H9 (cell line): ENCODE results near the gene PRTG. TPM values are rescaled to one million over a fixed set of nuclear protein-coding genes. Genes with fewer than 3 reads are reported as not detected.

Source experiments
- DNase-seq: peaks from one replicate; pipeline ENCODE4 v3.0.0-alpha.2; 2017
- H2AFZ ChIP-seq: one replicate; pipeline ENCODE4 v1.6.1; 2013; ENCODE audit warnings: mild to moderate bottlenecking, low read length, control low read depth, moderate library complexity
- H2AK5ac ChIP-seq: 2 replicates; pipeline ENCODE4 v1.6.1; 2013; ENCODE audit warnings: low read length, control low read depth, mixed read lengths; ENCODE audit not compliant: insufficient read length
- H2BK120ac ChIP-seq: one replicate; pipeline ENCODE4 v1.6.1; 2013; ENCODE audit warnings: low read depth, mild to moderate bottlenecking, low read length, control low read depth, inconsistent platforms; ENCODE audit not compliant: poor library complexity, severe bottlenecking
- H2BK12ac ChIP-seq: 2 replicates; pipeline ENCODE4 v1.6.1; 2013; ENCODE audit warnings: low read length, control low read depth, mixed read lengths, low read depth; ENCODE audit not compliant: insufficient read length
- H2BK15ac ChIP-seq: 2 replicates; pipeline ENCODE4 v1.6.1; 2013; ENCODE audit warnings: low read depth, low read length, control low read depth
- H2BK20ac ChIP-seq: one replicate; pipeline ENCODE4 v1.6.1; 2013; ENCODE audit warnings: low read depth, mild to moderate bottlenecking, low read length, control low read depth, inconsistent platforms; ENCODE audit not compliant: poor library complexity, severe bottlenecking
- H2BK5ac ChIP-seq: 2 replicates; pipeline ENCODE4 v1.6.1; 2013; ENCODE audit warnings: low read length, control low read depth, mixed read lengths; ENCODE audit not compliant: insufficient read length
- H3K14ac ChIP-seq: 2 replicates; pipeline ENCODE4 v1.6.1; 2013; ENCODE audit warnings: low read length, control low read depth; ENCODE audit not compliant: insufficient read depth
- H3K18ac ChIP-seq: 2 replicates; pipeline ENCODE4 v1.6.1; 2013; ENCODE audit warnings: low read depth, mild to moderate bottlenecking, mixed read lengths, low read length, control low read depth; ENCODE audit not compliant: insufficient read length
- H3K23ac ChIP-seq: 2 replicates; pipeline ENCODE4 v1.6.1; 2013; ENCODE audit warnings: low read length, control low read depth, mixed read lengths, low read depth; ENCODE audit not compliant: insufficient read length
- H3K23me2 ChIP-seq: 2 replicates; pipeline ENCODE4 v1.6.1; 2013; ENCODE audit warnings: low read depth, mild to moderate bottlenecking, mixed read lengths, low read length, control low read depth; ENCODE audit not compliant: insufficient read length, poor library complexity, severe bottlenecking
- H3K27ac ChIP-seq: 2 replicates; pipeline ENCODE4 v1.5.1; 2013; ENCODE audit warnings: low read length, control low read depth, mixed read lengths, low read depth; ENCODE audit not compliant: insufficient read length
- H3K27me3 ChIP-seq: 2 replicates; pipeline ENCODE4 v1.6.1; 2013; ENCODE audit warnings: low read length, control low read depth, inconsistent platforms; ENCODE audit not compliant: insufficient read depth
- H3K4ac ChIP-seq: 2 replicates; pipeline ENCODE4 v1.6.1; 2013; ENCODE audit warnings: low read depth, mild to moderate bottlenecking, control low read depth, inconsistent platforms, low read length, moderate library complexity
- H3K4me1 ChIP-seq: 2 replicates; pipeline ENCODE4 v1.6.1; 2013; ENCODE audit warnings: low read length, control low read depth, inconsistent platforms; ENCODE audit not compliant: insufficient read depth
- H3K4me2 ChIP-seq: 2 replicates; pipeline ENCODE4 v1.6.1; 2013; ENCODE audit warnings: low read length, control low read depth, mixed read lengths; ENCODE audit not compliant: insufficient read length, insufficient read depth
- H3K56ac ChIP-seq: 2 replicates; pipeline ENCODE4 v1.6.1; 2013; ENCODE audit warnings: low read depth, mild to moderate bottlenecking, mixed read lengths, low read length, control low read depth; ENCODE audit not compliant: insufficient read length
- H3K79me1 ChIP-seq: 2 replicates; pipeline ENCODE4 v1.6.1; 2013; ENCODE audit warnings: low read depth, mild to moderate bottlenecking, moderate library complexity, low read length, control low read depth, inconsistent platforms; ENCODE audit not compliant: insufficient read depth, poor library complexity, severe bottlenecking
- H3K79me2 ChIP-seq: 2 replicates; pipeline ENCODE4 v1.6.1; 2013; ENCODE audit warnings: low read length, control low read depth, inconsistent platforms; ENCODE audit not compliant: insufficient read depth
- H3K9ac ChIP-seq: 2 replicates; pipeline ENCODE4 v1.6.1; 2013; ENCODE audit warnings: low read length, control low read depth, mixed read lengths; ENCODE audit not compliant: insufficient read length; ENCODE audit errors: extremely low read depth
- H3K9me3 ChIP-seq: one replicate; pipeline ENCODE4 v1.6.1; 2013; ENCODE audit warnings: low read depth, low read length, inconsistent platforms; ENCODE audit not compliant: control insufficient read depth
- H3T11ph ChIP-seq: one replicate; pipeline ENCODE4 v1.6.1; 2013; ENCODE audit warnings: mild to moderate bottlenecking, low read length, control low read depth, inconsistent platforms
- H4K20me1 ChIP-seq: one replicate; pipeline ENCODE4 v1.6.1; 2013; ENCODE audit not compliant: control insufficient read depth, insufficient read length, insufficient read depth
- H4K5ac ChIP-seq: 2 replicates; pipeline ENCODE4 v1.6.1; 2013; ENCODE audit warnings: low read depth, mild to moderate bottlenecking, mixed read lengths, low read length, control low read depth; ENCODE audit not compliant: insufficient read length
- H4K8ac ChIP-seq: replicated peaks from 2 replicates; pipeline ENCODE4 v1.6.1; 2013; ENCODE audit warnings: low read length, control low read depth, mixed read lengths, low read depth; ENCODE audit not compliant: insufficient read length
- H4K91ac ChIP-seq: 2 replicates; pipeline ENCODE4 v1.6.1; 2013; ENCODE audit warnings: low read depth, mild to moderate bottlenecking, moderate library complexity, mixed read lengths, low read length, control low read depth; ENCODE audit not compliant: insufficient read length
- H3K27ac Mint-ChIP-seq, 3 experiments: 2 replicates in 2 of 3; 3 replicates in 1 of 3; pipeline ENCODE4 v1.8.0; 2020 to 2021; ENCODE audit warnings: mixed read lengths in 3 of 3, mild to moderate bottlenecking in 1 of 3, moderate library complexity in 1 of 3
- H3K27me3 Mint-ChIP-seq: 2 replicates; pipeline ENCODE4 v1.8.0; 2021; ENCODE audit warnings: low read depth, mild to moderate bottlenecking, moderate library complexity, mixed read lengths
- H3K36me3 Mint-ChIP-seq, 3 experiments: 2 replicates in 2 of 3; 3 replicates in 1 of 3; pipeline ENCODE4 v1.8.0; 2020 to 2021; ENCODE audit warnings: low read depth in 3 of 3, mixed read lengths in 3 of 3; ENCODE audit not compliant: insufficient read depth in 1 of 3
- H3K4me1 Mint-ChIP-seq, 2 experiments: 2 replicates each; pipeline ENCODE4 v1.8.0; 2020; ENCODE audit warnings: mixed read lengths in 2 of 2
- H3K4me3 Mint-ChIP-seq, 2 experiments: 2 replicates in 1 of 2; 3 replicates in 1 of 2; pipeline ENCODE4 v1.8.0; 2020 to 2021; ENCODE audit warnings: mild to moderate bottlenecking in 2 of 2, mixed read lengths in 2 of 2, moderate library complexity in 1 of 2
- H3K9me3 Mint-ChIP-seq, 2 experiments: 2 replicates in 1 of 2; 3 replicates in 1 of 2; pipeline ENCODE4 v1.8.0; 2020; ENCODE audit warnings: mild to moderate bottlenecking in 2 of 2, mixed read lengths in 2 of 2, moderate library complexity in 1 of 2
- WGBS: extraction: QIAGEN DNeasy Blood & Tissue Kit; methylation state at CpG from one replicate; pipeline ENCODE4 v1.1.7; 2013; ENCODE audit warnings: missing lambda C conversion rate, low lambda C conversion rate, mixed read lengths; ENCODE audit not compliant: insufficient read length; ENCODE audit errors: extremely low coverage; 5-methylcytosine and 5-hydroxymethylcytosine counted together
- total RNA-seq: library from RNA; stranded (reverse); gene quantifications from 2 replicates; pipeline ENCODE4 v1.2.1, GENCODE V29; 2021
- TF ChIP-seq, protein P1 (sequence below): fragments of 200-600 bp; sonication (generic); conservative IDR thresholded peaks from 3 replicates; pipeline ENCODE4 v1.8.0; 2021; ENCODE audit warnings: antibody characterized with exemption, mild to moderate bottlenecking

The PRTG gene
- total RNA-seq, 1 experiment from 2014 or later = 5.7 TPM

DNA sequence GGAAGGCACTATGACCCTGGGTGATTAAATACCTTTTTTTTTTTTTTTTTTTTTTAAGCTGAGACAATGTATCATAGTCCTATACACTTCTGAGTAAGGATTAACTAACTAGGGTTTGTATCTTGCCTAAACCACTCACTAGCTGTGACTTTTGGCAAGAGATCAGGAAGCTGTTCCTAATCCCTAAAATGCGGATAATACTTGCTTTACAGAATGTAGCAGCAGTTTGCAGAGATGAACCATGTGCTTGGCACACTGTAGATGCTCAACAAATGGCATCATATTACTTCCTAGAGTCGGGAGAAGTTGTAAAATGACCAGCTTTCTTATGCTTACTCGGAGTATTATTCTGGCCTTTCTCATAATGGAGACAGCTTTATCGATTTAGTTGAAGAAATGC is 129.2 kb downstream of the PRTG start:
- Histone ChIP-seq H2BK15ac (no peak overlapping the region), H3K56ac (no peak overlapping the region), H4K5ac (no peak overlapping the region), H3K23me2 (no peaks in the 10 kb centered on the region), H4K20me1 (no peaks in the 10 kb centered on the region), H3K14ac (no peak overlapping the region), H3K9ac (no peak overlapping the region), H2BK20ac (no peak overlapping the region), H3K27me3 (no peaks in the 10 kb centered on the region), H3K79me1 (no peaks in the 10 kb centered on the region), H2BK5ac (no peak overlapping the region), H3K4ac (no peak overlapping the region), H3K4me1 (no peaks in the 10 kb centered on the region), H2BK12ac (no peak overlapping the region), H3K27ac (no peak overlapping the region), H3K23ac (no peak overlapping the region), H3K18ac (no peak overlapping the region), H3K9me3 (no peaks in the 10 kb centered on the region), H4K91ac (no peak overlapping the region), H2BK120ac (no peak overlapping the region), H3T11ph (no peak overlapping the region), H4K8ac (no peak overlapping the region), H2AK5ac (no peak overlapping the region), H3K79me2 (no peaks in the 10 kb centered on the region), H2AFZ (no peak overlapping the region), H3K4me2 (no peak overlapping the region)
- no CpG with 5 or more reads among the region's 4 CpGs for WGBS
- H3K9me3 Mint-ChIP-seq = no peaks in the 10 kb centered on the region; a peak in 2 of 5 replicates
- H3K4me3 Mint-ChIP-seq = no peak overlapping the region
- TF ChIP-seq, protein P1, sequence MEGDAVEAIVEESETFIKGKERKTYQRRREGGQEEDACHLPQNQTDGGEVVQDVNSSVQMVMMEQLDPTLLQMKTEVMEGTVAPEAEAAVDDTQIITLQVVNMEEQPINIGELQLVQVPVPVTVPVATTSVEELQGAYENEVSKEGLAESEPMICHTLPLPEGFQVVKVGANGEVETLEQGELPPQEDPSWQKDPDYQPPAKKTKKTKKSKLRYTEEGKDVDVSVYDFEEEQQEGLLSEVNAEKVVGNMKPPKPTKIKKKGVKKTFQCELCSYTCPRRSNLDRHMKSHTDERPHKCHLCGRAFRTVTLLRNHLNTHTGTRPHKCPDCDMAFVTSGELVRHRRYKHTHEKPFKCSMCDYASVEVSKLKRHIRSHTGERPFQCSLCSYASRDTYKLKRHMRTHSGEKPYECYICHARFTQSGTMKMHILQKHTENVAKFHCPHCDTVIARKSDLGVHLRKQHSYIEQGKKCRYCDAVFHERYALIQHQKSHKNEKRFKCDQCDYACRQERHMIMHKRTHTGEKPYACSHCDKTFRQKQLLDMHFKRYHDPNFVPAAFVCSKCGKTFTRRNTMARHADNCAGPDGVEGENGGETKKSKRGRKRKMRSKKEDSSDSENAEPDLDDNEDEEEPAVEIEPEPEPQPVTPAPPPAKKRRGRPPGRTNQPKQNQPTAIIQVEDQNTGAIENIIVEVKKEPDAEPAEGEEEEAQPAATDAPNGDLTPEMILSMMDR = no peak
- H3K27ac Mint-ChIP-seq = peak overlapping the region in 1 of 3 experiments; percentile 8; a peak in 1 of 7 replicates
- DNase-seq = no peak
- H3K36me3 Mint-ChIP-seq = no peaks in the 10 kb centered on the region; a peak in 1 of 7 replicates
- H3K27me3 Mint-ChIP-seq = no peaks in the 10 kb centered on the region
- H3K4me1 Mint-ChIP-seq = peaks cover 22 to 42% of the 10 kb centered on the region in 2 experiments
